Gastrocnemius medialis (tissue), 4 donors: ENCODE data around the gene COL6A3. TPM values are rescaled to one million over a fixed set of nuclear protein-coding genes. Genes with fewer than 3 reads are reported as not detected.

Source experiments
- ATAC-seq, 2 donors: fragments of 150-250 bp; one replicate each; pipeline ENCODE4 v1.9.1; 2016
- DNase-seq, 2 donors: peaks; one replicate each; pipeline ENCODE4 v3.0.0-alpha.2; 2019
- H3K27ac ChIP-seq, 4 donors: fragments of 200-600 bp; sonication (generic); 1 replicate in 1 of 4; 2 replicates in 3 of 4; pipeline ENCODE4 v1.5.1; 2016 to 2018; ENCODE audit warnings: mild to moderate bottlenecking in 2 of 4, moderate library complexity in 1 of 4
- H3K27me3 ChIP-seq, 3 donors: fragments of 200-600 bp; sonication (generic) in 2 of 3; 1 replicate in 1 of 3; 2 replicates in 2 of 3; pipeline versions ENCODE4 v1.5.1 to v1.6.0; 2016 to 2019; ENCODE audit warnings: mild to moderate bottlenecking in 1 of 3, moderate library complexity in 1 of 3
- H3K36me3 ChIP-seq, 2 donors: fragments of 200-600 bp; sonication (generic) in 1 of 2; one replicate each; pipeline ENCODE4 v1.5.1; 2017 to 2018
- H3K4me1 ChIP-seq, 2 donors: fragments of 200-600 bp; sonication (generic) in 1 of 2; one replicate each; pipeline ENCODE4 v1.5.1; 2016 to 2017; ENCODE audit warnings: mild to moderate bottlenecking in 2 of 2
- H3K4me3 ChIP-seq, 4 donors: fragments of 200-600 bp; sonication (generic) in 3 of 4; 1 replicate in 1 of 4; 2 replicates in 3 of 4; pipeline ENCODE4 v1.5.1; 2016 to 2019; ENCODE audit warnings: mild to moderate bottlenecking in 2 of 4
- H3K9me3 ChIP-seq, 3 donors: fragments of 200-600 bp; sonication (generic) in 2 of 3; 1 replicate in 1 of 3; 2 replicates in 2 of 3; pipeline ENCODE4 v1.5.1; 2016 to 2019
- POLR2A ChIP-seq, 2 donors: fragments of 450-650 bp; IDR thresholded peaks; one replicate each; pipeline ENCODE4 v1.6.1; 2017; ENCODE audit warnings: antibody characterized with exemption in 2 of 2, mild to moderate bottlenecking in 2 of 2, moderate library complexity in 2 of 2
- in situ Hi-C, 4 donors: fragments of 200-750 bp; cut with MboI; loops; one replicate each; pipeline versions ENCODE4 v1.15.0 to v1.8.0; 2017; ENCODE audit warnings: low sequenced_read_pairs in 4 of 4
- intact Hi-C: fragments of 100-400 bp; cut with DNase I; formaldehyde crosslinking; loops from one replicate; pipeline ENCODE4 v1.15.1; 2023; ENCODE audit warnings: low total_unique reads
- total RNA-seq, 4 donors: library from RNA; depleted of rRNA; stranded (reverse); fragments of >200 nt; gene quantifications; one replicate each; pipeline versions ENCODE4 v1.1.0 to v1.2.3, GENCODE V29; 2016
- TF ChIP-seq, protein P1 (sequence below), 5 experiments: fragments of 450-650 bp in 3 of 5; fragments of 200-600 bp in 2 of 5; sonication (generic) in 2 of 5; IDR thresholded peaks in 4 of 5; conservative IDR thresholded peaks in 1 of 5; 1 replicate in 4 of 5; 2 replicates in 1 of 5; pipeline ENCODE4 v1.5.1; 2016 to 2019; ENCODE audit warnings: antibody characterized with exemption in 5 of 5, mild to moderate bottlenecking in 3 of 5, moderate library complexity in 3 of 5

Gene COL6A3
- total RNA-seq, 4 donors from 2014 or later, result 45.3 to 150 (median 108) TPM

DNA sequence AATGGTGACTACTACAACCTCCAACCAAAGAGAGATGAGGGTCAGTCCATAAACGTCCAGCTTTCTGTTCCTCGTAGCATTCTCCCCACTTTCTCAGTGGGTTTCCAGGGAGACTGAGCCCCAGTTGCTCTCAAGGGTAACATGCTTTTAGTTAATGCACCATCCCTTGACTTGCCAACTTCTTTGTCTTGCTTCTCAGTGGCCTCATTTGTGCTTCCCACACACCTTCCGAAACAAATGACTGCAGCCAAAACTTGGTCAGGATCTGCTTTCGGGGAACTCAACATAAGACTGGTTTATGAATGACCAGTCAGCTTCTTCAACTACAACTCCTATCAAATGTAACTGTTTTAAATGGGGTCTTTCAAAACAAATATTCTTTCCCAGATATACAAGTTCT, 94.1 kb downstream of the COL6A3 start:
- peak overlapping the region in 1 of 4 donors; percentile 48 for H3K27ac ChIP-seq
- DNase-seq (no peak), ATAC-seq (no peak)
- intact Hi-C loops (loop anchor here (5.0 kb wide), 4 partner anchors 38 to 157 kb away; no protein-coding TSS in a partner anchor), in situ Hi-C loops (no loop called here)
- H3K36me3 ChIP-seq, result no peaks in the 10 kb centered on the region
- TF ChIP-seq POLR2A (IDR thresholded peaks at IDR 0.05), result no peak
- TF ChIP-seq, protein P1, sequence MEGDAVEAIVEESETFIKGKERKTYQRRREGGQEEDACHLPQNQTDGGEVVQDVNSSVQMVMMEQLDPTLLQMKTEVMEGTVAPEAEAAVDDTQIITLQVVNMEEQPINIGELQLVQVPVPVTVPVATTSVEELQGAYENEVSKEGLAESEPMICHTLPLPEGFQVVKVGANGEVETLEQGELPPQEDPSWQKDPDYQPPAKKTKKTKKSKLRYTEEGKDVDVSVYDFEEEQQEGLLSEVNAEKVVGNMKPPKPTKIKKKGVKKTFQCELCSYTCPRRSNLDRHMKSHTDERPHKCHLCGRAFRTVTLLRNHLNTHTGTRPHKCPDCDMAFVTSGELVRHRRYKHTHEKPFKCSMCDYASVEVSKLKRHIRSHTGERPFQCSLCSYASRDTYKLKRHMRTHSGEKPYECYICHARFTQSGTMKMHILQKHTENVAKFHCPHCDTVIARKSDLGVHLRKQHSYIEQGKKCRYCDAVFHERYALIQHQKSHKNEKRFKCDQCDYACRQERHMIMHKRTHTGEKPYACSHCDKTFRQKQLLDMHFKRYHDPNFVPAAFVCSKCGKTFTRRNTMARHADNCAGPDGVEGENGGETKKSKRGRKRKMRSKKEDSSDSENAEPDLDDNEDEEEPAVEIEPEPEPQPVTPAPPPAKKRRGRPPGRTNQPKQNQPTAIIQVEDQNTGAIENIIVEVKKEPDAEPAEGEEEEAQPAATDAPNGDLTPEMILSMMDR (IDR thresholded peaks at IDR 0.05 in 4 of 5, conservative IDR thresholded peaks at IDR 0.05 in 1 of 5), result no peak
- H3K9me3 ChIP-seq, result no peaks in the 10 kb centered on the region
- peaks cover 25 to 49% of the 10 kb centered on the region in 2 donors for H3K4me1 ChIP-seq
- no peaks in the 10 kb centered on the region for H3K27me3 ChIP-seq
- no peak overlapping the region for H3K4me3 ChIP-seq

DNA sequence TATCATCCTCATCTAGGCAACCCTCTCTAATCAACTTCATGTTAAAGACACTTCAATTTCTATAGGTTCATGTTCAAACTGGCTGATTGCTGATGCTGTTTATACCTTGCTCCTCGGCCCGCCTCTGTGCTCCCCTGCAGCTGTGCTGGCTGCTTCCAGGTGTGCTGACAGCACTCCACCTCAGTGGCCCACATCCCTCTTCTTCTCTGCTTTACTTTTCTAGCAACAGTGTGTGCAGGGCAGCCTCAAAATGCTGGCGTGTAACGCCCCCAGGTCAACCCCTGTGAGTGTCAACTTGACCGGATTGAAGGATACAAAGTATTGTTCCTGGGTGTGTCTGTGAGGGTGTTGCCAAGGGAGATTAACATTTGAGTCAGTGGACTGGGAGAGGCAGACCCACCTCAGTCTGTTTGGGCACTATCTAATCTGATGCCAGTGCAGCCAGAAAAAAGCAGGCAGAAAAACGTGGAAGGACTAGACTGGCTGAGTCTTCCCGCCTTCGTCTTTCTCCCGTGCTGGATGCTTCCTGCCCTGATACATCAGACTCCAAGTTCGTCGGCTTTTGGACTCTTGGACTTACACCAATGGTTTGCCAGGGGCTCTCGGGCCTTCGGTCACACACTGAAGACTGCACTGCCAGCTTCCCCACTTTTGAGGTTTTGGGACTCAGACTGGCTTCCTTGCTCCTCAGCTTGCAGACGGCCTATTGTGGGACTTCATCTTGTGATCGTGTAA, 94.7 kb downstream of the COL6A3 start:
- H3K4me1 ChIP-seq, result peaks cover 27 to 49% of the 10 kb centered on the region in 2 donors
- in situ Hi-C loops, result no loop called here
- H3K36me3 ChIP-seq, result no peaks in the 10 kb centered on the region
- DNase-seq (no peak), ATAC-seq (no peak)
- peak overlapping the region in 1 of 4 donors; percentile 7 for H3K27ac ChIP-seq
- no peaks in the 10 kb centered on the region for H3K27me3 ChIP-seq
- intact Hi-C loops, result loop anchor here (5.0 kb wide), 2 partner anchors 37 to 158 kb away; no protein-coding TSS in a partner anchor
- TF ChIP-seq POLR2A (IDR thresholded peaks at IDR 0.05), result no peak
- TF ChIP-seq, protein P1 (IDR thresholded peaks at IDR 0.05 in 4 of 5, conservative IDR thresholded peaks at IDR 0.05 in 1 of 5), result no peak
- H3K4me3 ChIP-seq, result no peak overlapping the region
- H3K9me3 ChIP-seq, result no peaks in the 10 kb centered on the region

DNA sequence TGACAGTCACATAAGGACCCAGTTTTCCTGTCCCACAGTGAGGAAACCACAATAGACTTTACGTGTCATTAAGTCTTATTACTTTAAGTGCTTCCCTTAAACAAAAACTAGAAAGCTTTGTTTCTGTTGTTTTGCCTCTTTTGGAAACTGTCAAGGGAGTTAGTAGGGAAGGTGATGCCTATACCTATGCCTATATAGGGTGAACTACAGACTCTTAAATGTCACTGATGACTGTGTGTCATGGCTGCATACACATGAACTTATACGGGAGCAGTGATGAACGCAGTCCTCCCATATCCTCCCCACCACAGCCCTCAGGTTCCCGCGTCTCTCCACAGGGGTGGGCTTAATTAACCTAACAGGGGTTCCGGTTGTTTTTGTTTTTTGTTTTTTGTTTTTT, 97.6 kb downstream of the COL6A3 start:
- in situ Hi-C loops, result no loop called here
- peak overlapping the region; percentile 74 to 86 (median 84) for H3K27ac ChIP-seq
- TF ChIP-seq, protein P1 (IDR thresholded peaks at IDR 0.05 in 4 of 5, conservative IDR thresholded peaks at IDR 0.05 in 1 of 5), result no peak
- no peak for TF ChIP-seq POLR2A (IDR thresholded peaks at IDR 0.05)
- no peak overlapping the region for H3K4me3 ChIP-seq
- intact Hi-C loops, result loop anchor here (5.0 kb wide), 2 partner anchors 34 to 161 kb away; no protein-coding TSS in a partner anchor
- H3K36me3 ChIP-seq, result no peaks in the 10 kb centered on the region
- H3K9me3 ChIP-seq, result no peaks in the 10 kb centered on the region
- peaks cover 27 to 38% of the 10 kb centered on the region in 2 donors for H3K4me1 ChIP-seq
- ATAC-seq (no peak), DNase-seq (no peak)
- no peaks in the 10 kb centered on the region for H3K27me3 ChIP-seq

DNA sequence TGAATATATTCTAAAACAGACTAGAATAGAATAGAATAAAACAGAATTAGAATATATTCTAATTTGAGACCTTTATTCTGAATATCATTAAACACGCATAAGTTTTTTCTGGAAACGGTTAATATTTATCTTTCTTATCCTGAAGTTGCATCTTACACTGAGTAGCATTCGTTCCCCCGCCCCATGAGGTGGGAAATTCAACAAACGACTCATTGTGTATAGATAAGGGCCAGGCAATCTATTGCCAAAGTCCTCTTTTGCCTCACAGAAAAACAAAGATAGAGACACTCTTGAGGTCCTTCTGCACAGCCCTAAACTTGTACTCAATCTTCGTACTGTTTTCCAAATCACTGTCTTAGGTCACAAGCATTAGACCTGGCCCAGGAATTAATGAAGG, 98.1 kb downstream of the COL6A3 start:
- no peak for DNase-seq
- H3K4me1 ChIP-seq, result peaks cover 25 to 33% of the 10 kb centered on the region in 2 donors
- intact Hi-C loops, result loop anchor here (1.0 to 5.0 kb wide), 4 partner anchors 25 to 161 kb away; no protein-coding TSS in a partner anchor
- ATAC-seq, result no peak
- TF ChIP-seq POLR2A (IDR thresholded peaks at IDR 0.05), result no peak
- TF ChIP-seq, protein P1 (IDR thresholded peaks at IDR 0.05 in 4 of 5, conservative IDR thresholded peaks at IDR 0.05 in 1 of 5), result no peak
- H3K27ac ChIP-seq, result peak overlapping the region; percentile 74 to 86 (median 84)
- no peaks in the 10 kb centered on the region for H3K9me3 ChIP-seq
- H3K27me3 ChIP-seq, result no peaks in the 10 kb centered on the region
- in situ Hi-C loops, result no loop called here
- H3K36me3 ChIP-seq, result no peaks in the 10 kb centered on the region
- H3K4me3 ChIP-seq, result no peak overlapping the region
